ENCODE data around the gene ZBTB20.

The ZBTB20 gene

GRCh38 chr3:114615523-114616085 is 531.5 kb downstream of the ZBTB20 start:
- no peak for DNase-seq

GRCh38 chr3:114609973-114610630 is 537.0 kb downstream of the ZBTB20 start:
- no peak for DNase-seq

GRCh38 chr3:114608293-114608692 is 538.8 kb downstream of the ZBTB20 start:
- no peak for DNase-seq

GRCh38 chr3:114606336-114606735 is 540.8 kb downstream of the ZBTB20 start:
- no peak for DNase-seq

- no peak for DNase-seq
Observed at GRCh38 chr3:114600571-114600970, 546.5 kb downstream of the ZBTB20 start.

GRCh38 chr3:114597871-114598270 is 549.2 kb downstream of the ZBTB20 start:
- no peak for DNase-seq

- DNase-seq: no peak
Observed at GRCh38 chr3:114597012-114597411, 550.1 kb downstream of the ZBTB20 start.

GRCh38 chr3:114596147-114596546 is 550.9 kb downstream of the ZBTB20 start:
- DNase-seq: no peak

- DNase-seq: no peak
Observed at GRCh38 chr3:114595522-114596028, 551.5 kb downstream of the ZBTB20 start.

- no peak for DNase-seq
Observed at GRCh38 chr3:114590309-114591047, 556.6 kb downstream of the ZBTB20 start.

GRCh38 chr3:114587986-114588385 is 559.1 kb downstream of the ZBTB20 start:
- no peak for DNase-seq

- no peak for DNase-seq
Observed at GRCh38 chr3:114586119-114586518, 561.0 kb downstream of the ZBTB20 start.

GRCh38 chr3:114585687-114586086 is 561.4 kb downstream of the ZBTB20 start:
- DNase-seq: no peak

- DNase-seq: no peak
Observed at GRCh38 chr3:114584734-114585371, 562.2 kb downstream of the ZBTB20 start.

- no peak for DNase-seq
Observed at GRCh38 chr3:114582929-114583328, 564.2 kb downstream of the ZBTB20 start.

GRCh38 chr3:114572364-114573062 is 574.6 kb downstream of the ZBTB20 start:
- no peak for DNase-seq

- DNase-seq: no peak
Observed at GRCh38 chr3:114571363-114571762, 575.7 kb downstream of the ZBTB20 start.

GRCh38 chr3:114569186-114569585 is 577.9 kb downstream of the ZBTB20 start:
- DNase-seq: no peak

- no peak for DNase-seq
Observed at GRCh38 chr3:114567771-114568170, 579.3 kb downstream of the ZBTB20 start.

GRCh38 chr3:114566767-114567166 is 580.3 kb downstream of the ZBTB20 start:
- no peak for DNase-seq

GRCh38 chr3:114566162-114566755 is 580.8 kb downstream of the ZBTB20 start:
- no peak for DNase-seq

- no peak for DNase-seq
Observed at GRCh38 chr3:114565216-114565615, 581.9 kb downstream of the ZBTB20 start.
